Natural killer cell (primary cell): ENCODE data around the gene PDE4D. TPM values are rescaled to one million over a fixed set of nuclear protein-coding genes. Genes with fewer than 3 reads are reported as not detected.
"Not testable (repeated sequence)": the region's sequence is repeated elsewhere in the genome, so short reads cannot be mapped to it uniquely, and the experiment has no call there.

Experiments
- ATAC-seq, 3 donors: fragments of 150-1000 bp in 2 of 3; fragments of 200-7000 bp in 1 of 3; cut with Tn5 transposase; 1 replicate in 1 of 3; 2 replicates in 2 of 3; pipeline ENCODE4 v1.10.0; 2021; ENCODE audit warnings: mild to moderate bottlenecking in 2 of 3, moderate library complexity in 2 of 3
- DNase-seq, 2 donors: peaks; one replicate each; pipeline versions ENCODE4 v3.0.0 to v3.0.0-alpha.2; 2013 to 2021; ENCODE audit warnings: mixed read lengths in 1 of 2
- H3K27ac ChIP-seq: one replicate; pipeline ENCODE4 v1.5.1; 2013; ENCODE audit warnings: mild to moderate bottlenecking, low read length
- H3K27me3 ChIP-seq: one replicate; pipeline ENCODE4 v1.6.1; 2013; ENCODE audit warnings: low read length; ENCODE audit not compliant: control insufficient read depth, insufficient read depth
- H3K36me3 ChIP-seq: one replicate; pipeline ENCODE4 v1.6.1; 2013; ENCODE audit warnings: low read length; ENCODE audit not compliant: control insufficient read depth, insufficient read depth
- H3K4me1 ChIP-seq: one replicate; pipeline ENCODE4 v1.6.1; 2013; ENCODE audit warnings: low read length; ENCODE audit not compliant: control insufficient read depth, insufficient read depth
- H3K4me3 ChIP-seq: one replicate; pipeline ENCODE4 v1.5.1; 2013; ENCODE audit warnings: low read length
- H3K9me3 ChIP-seq: one replicate; pipeline ENCODE4 v1.6.1; 2013; ENCODE audit warnings: low read length; ENCODE audit not compliant: control insufficient read depth, insufficient read depth
- H3K27ac Mint-ChIP-seq, 2 donors: one replicate each; pipeline ENCODE4 v1.8.0; 2022; ENCODE audit warnings: mild to moderate bottlenecking in 2 of 2, mixed read lengths in 2 of 2, moderate library complexity in 1 of 2
- H3K27me3 Mint-ChIP-seq, 2 donors: one replicate each; pipeline ENCODE4 v1.8.0; 2022; ENCODE audit warnings: low read depth in 2 of 2, mixed read lengths in 2 of 2
- H3K36me3 Mint-ChIP-seq: one replicate; pipeline ENCODE4 v1.8.0; 2022; ENCODE audit warnings: mixed read lengths
- H3K4me1 Mint-ChIP-seq, 2 donors: one replicate each; pipeline ENCODE4 v1.8.0; 2022; ENCODE audit warnings: mixed read lengths in 2 of 2
- H3K4me3 Mint-ChIP-seq: one replicate; pipeline ENCODE4 v1.8.0; 2022; ENCODE audit warnings: mild to moderate bottlenecking, moderate library complexity, mixed read lengths
- H3K9me3 Mint-ChIP-seq, 2 donors: one replicate each; pipeline ENCODE4 v1.8.0; 2022; ENCODE audit warnings: mixed read lengths in 2 of 2
- CTCF ChIP-seq: fragments of 200-600 bp; IDR thresholded peaks from one replicate; pipeline ENCODE4 v1.8.0; 2022; ENCODE audit warnings: antibody characterized with exemption
- WGBS: methylation state at CpG from one replicate; pipeline ENCODE4 v1.1.7; 2013; ENCODE audit warnings: missing lambda C conversion rate; ENCODE audit not compliant: insufficient coverage; 5-methylcytosine and 5-hydroxymethylcytosine counted together
- intact Hi-C: fragments of 100-400 bp; cut with micrococcal nuclease; formaldehyde crosslinking; loops from one replicate; pipeline ENCODE4 v1.14.2; 2022
- total RNA-seq, 4 donors: library from RNA; stranded (reverse); fragments of 120-200 nt in 1 of 4; gene quantifications; one replicate each; pipeline versions ENCODE4 v1.2.3 to v1.2.4, GENCODE V29; 2013 to 2022

PDE4D gene
- total RNA-seq, 3 donors from 2014 or later (not counting 1 experiment from before 2014, with no cell fraction given), result 109 to 170 (median 116) TPM

GRCh38 chr5:58998544-58998943 is 895.0 kb downstream of the PDE4D start:
- ATAC-seq, result no peak
- TF ChIP-seq CTCF, result no peak
- no peaks in the 10 kb centered on the region for H3K9me3 ChIP-seq
- H3K36me3 ChIP-seq, result no peaks in the 10 kb centered on the region
- Mint-ChIP-seq H3K27ac (no peak overlapping the region), H3K4me3 (no peak overlapping the region), H3K4me1 (peaks cover 58 to 62% of the 10 kb centered on the region in 2 donors), H3K27me3 (no peaks in the 10 kb centered on the region), H3K9me3 (no peaks in the 10 kb centered on the region), H3K36me3 (no peaks in the 10 kb centered on the region)
- no peak for DNase-seq
- WGBS, result 88% methylated on average over 1 of the region's 2 CpGs
- intact Hi-C loops, result no loop called here
- H3K4me1 ChIP-seq, result no peaks in the 10 kb centered on the region
- no peak overlapping the region for H3K27ac ChIP-seq
- H3K4me3 ChIP-seq, result no peak overlapping the region
- no peaks in the 10 kb centered on the region for H3K27me3 ChIP-seq

- ATAC-seq, H3K27me3 ChIP-seq, H3K27ac ChIP-seq, H3K36me3 ChIP-seq, H3K4me3 Mint-ChIP-seq, H3K4me3 ChIP-seq, intact Hi-C loops, H3K36me3 Mint-ChIP-seq, DNase-seq, H3K9me3 Mint-ChIP-seq, H3K4me1 ChIP-seq, H3K27me3 Mint-ChIP-seq, H3K9me3 ChIP-seq: not testable (repeated sequence)
- H3K27ac Mint-ChIP-seq, result peak overlapping the region in 1 of 2 donors; percentile 36
- H3K4me1 Mint-ChIP-seq, result peaks cover 39 to 41% of the 10 kb centered on the region in 2 donors
- 90% methylated on average over 1 of the region's 3 CpGs for WGBS
Observed at GRCh38 chr5:58995779-58996178, 897.7 kb downstream of the PDE4D start.

- no peak overlapping the region for H3K27ac Mint-ChIP-seq
- no peak overlapping the region for H3K4me3 ChIP-seq
- intact Hi-C loops, result no loop called here
- no peaks in the 10 kb centered on the region for H3K27me3 Mint-ChIP-seq
- WGBS, result 75% methylated on average over 1 of the region's 1 CpG
- TF ChIP-seq CTCF, result no peak
- H3K4me1 Mint-ChIP-seq, result peaks cover 27 to 29% of the 10 kb centered on the region in 2 donors
- no peak overlapping the region for H3K27ac ChIP-seq
- DNase-seq (no peak), ATAC-seq (peak in 1 of 3 donors; percentile 57)
- H3K9me3 Mint-ChIP-seq, result no peaks in the 10 kb centered on the region
- H3K27me3 ChIP-seq, result no peaks in the 10 kb centered on the region
- H3K36me3 Mint-ChIP-seq, result no peaks in the 10 kb centered on the region
- H3K36me3 ChIP-seq, result peaks cover 12% of the 10 kb centered on the region
- no peaks in the 10 kb centered on the region for H3K9me3 ChIP-seq
- no peak overlapping the region for H3K4me3 Mint-ChIP-seq
- no peaks in the 10 kb centered on the region for H3K4me1 ChIP-seq
Observed at GRCh38 chr5:58993461-58993860, 900.1 kb downstream of the PDE4D start.

GRCh38 chr5:58988938-58989337 is 904.6 kb downstream of the PDE4D start:
- H3K27me3 Mint-ChIP-seq, result no peaks in the 10 kb centered on the region
- ATAC-seq (no peak), DNase-seq (no peak)
- Histone ChIP-seq H3K4me3 (no peak overlapping the region), H3K27me3 (no peaks in the 10 kb centered on the region), H3K27ac (no peak overlapping the region), H3K9me3 (no peaks in the 10 kb centered on the region), H3K4me1 (no peaks in the 10 kb centered on the region), H3K36me3 (peaks cover 32% of the 10 kb centered on the region)
- peaks cover 9 to 10% of the 10 kb centered on the region in 2 donors for H3K4me1 Mint-ChIP-seq
- no peak overlapping the region for H3K4me3 Mint-ChIP-seq
- WGBS, result 100% methylated on average over 2 of the region's 2 CpGs
- H3K27ac Mint-ChIP-seq, result no peak overlapping the region
- intact Hi-C loops, result no loop called here
- no peak for TF ChIP-seq CTCF
- H3K9me3 Mint-ChIP-seq, result no peaks in the 10 kb centered on the region
- no peaks in the 10 kb centered on the region for H3K36me3 Mint-ChIP-seq
